Chondrocyte (in vitro differentiated cells): ENCODE data around the gene KCND3. TPM values are rescaled to one million over a fixed set of nuclear protein-coding genes. Genes with fewer than 3 reads are reported as not detected.

Experiments
- DNase-seq: peaks from one replicate; pipeline ENCODE4 v3.0.0; 2021; ENCODE audit warnings: mixed read lengths, low spot score
- H3K27ac Mint-ChIP-seq: one replicate; pipeline ENCODE4 v1.8.0; 2021; ENCODE audit warnings: mild to moderate bottlenecking, moderate library complexity, mixed read lengths; ENCODE audit not compliant: unreplicated experiment
- H3K27me3 Mint-ChIP-seq: 2 replicates; pipeline ENCODE4 v1.8.0; 2021; ENCODE audit warnings: low read depth, mixed read lengths
- H3K36me3 Mint-ChIP-seq: 2 replicates; pipeline ENCODE4 v1.8.0; 2021; ENCODE audit warnings: low read depth, mixed read lengths
- H3K4me1 Mint-ChIP-seq: 2 replicates; pipeline ENCODE4 v1.8.0; 2021; ENCODE audit warnings: low read depth, mild to moderate bottlenecking, mixed read lengths
- H3K4me3 Mint-ChIP-seq: one replicate; pipeline ENCODE4 v1.8.0; 2021; ENCODE audit warnings: mild to moderate bottlenecking, moderate library complexity, mixed read lengths; ENCODE audit not compliant: unreplicated experiment
- H3K9me3 Mint-ChIP-seq: 2 replicates; pipeline ENCODE4 v1.8.0; 2021; ENCODE audit warnings: low read depth, mixed read lengths
- CTCF ChIP-seq: fragments of 200-600 bp; sonication (generic); IDR thresholded peaks from 2 replicates; pipeline ENCODE4 v1.5.0; 2021; ENCODE audit warnings: antibody characterized with exemption, mild to moderate bottlenecking, moderate library complexity
- total RNA-seq: library from RNA; stranded (reverse); gene quantifications from 3 replicates; pipeline ENCODE4 v1.2.1, GENCODE V29; 2021

KCND3 gene
- total RNA-seq, 1 donor from 2014 or later: 0.99 TPM

- Mint-ChIP-seq H3K27me3 (peaks cover 3% of the 10 kb centered on the region), H3K4me3 (no peak overlapping the region), H3K27ac (no peak overlapping the region), H3K36me3 (no peaks in the 10 kb centered on the region), H3K4me1 (peaks cover 2% of the 10 kb centered on the region), H3K9me3 (no peaks in the 10 kb centered on the region)
- no peak for TF ChIP-seq CTCF
- no peak for DNase-seq
Observed at GRCh38 chr1:111943846-111944749, 45.4 kb downstream of the KCND3 start.

GRCh38 chr1:111943066-111943465 is 46.4 kb downstream of the KCND3 start:
- Mint-ChIP-seq H3K27ac (no peak overlapping the region), H3K36me3 (no peaks in the 10 kb centered on the region), H3K4me1 (peaks cover 6% of the 10 kb centered on the region), H3K27me3 (peaks cover 3% of the 10 kb centered on the region), H3K9me3 (no peaks in the 10 kb centered on the region), H3K4me3 (no peak overlapping the region)
- no peak for DNase-seq
- no peak for TF ChIP-seq CTCF

- DNase-seq: no peak
- Mint-ChIP-seq H3K36me3 (no peaks in the 10 kb centered on the region), H3K27me3 (peaks cover 7% of the 10 kb centered on the region), H3K4me1 (peaks cover 19% of the 10 kb centered on the region), H3K27ac (no peak overlapping the region), H3K9me3 (no peaks in the 10 kb centered on the region), H3K4me3 (no peak overlapping the region)
- TF ChIP-seq CTCF: no peak
Observed at GRCh38 chr1:111938536-111938935, 50.9 kb downstream of the KCND3 start.

GRCh38 chr1:111938123-111938522 is 51.3 kb downstream of the KCND3 start:
- Mint-ChIP-seq H3K4me3 (no peak overlapping the region), H3K27me3 (peaks cover 7% of the 10 kb centered on the region), H3K36me3 (no peaks in the 10 kb centered on the region), H3K9me3 (no peaks in the 10 kb centered on the region), H3K4me1 (peaks cover 19% of the 10 kb centered on the region), H3K27ac (no peak overlapping the region)
- TF ChIP-seq CTCF: no peak
- DNase-seq: no peak

GRCh38 chr1:111937147-111937725 is 52.2 kb downstream of the KCND3 start:
- H3K9me3 Mint-ChIP-seq: no peaks in the 10 kb centered on the region
- no peaks in the 10 kb centered on the region for H3K36me3 Mint-ChIP-seq
- H3K27me3 Mint-ChIP-seq: peaks cover 4% of the 10 kb centered on the region
- H3K27ac Mint-ChIP-seq: no peak overlapping the region
- no peak for TF ChIP-seq CTCF
- no peak for DNase-seq
- no peak overlapping the region for H3K4me3 Mint-ChIP-seq
- H3K4me1 Mint-ChIP-seq: peaks cover 19% of the 10 kb centered on the region
